Choroid plexus epithelial cell (primary cell): ENCODE measurements around the gene FKBP2.

Experiments
- DNase-seq: peaks from one replicate; pipeline ENCODE4 v3.0.0-alpha.2; 2010; ENCODE audit warnings: low read depth
- H3K4me3 ChIP-seq: 2 replicates; pipeline ENCODE4 v1.5.1; 2011; ENCODE audit warnings: low read depth, mild to moderate bottlenecking, control low read depth, low read length, moderate library complexity
- TF ChIP-seq, protein P1 (sequence below): conservative IDR thresholded peaks from 2 replicates; pipeline ENCODE4 v1.5.1; 2011; ENCODE audit warnings: low read depth, mild to moderate bottlenecking, control low read depth, inconsistent platforms, low read length, moderate library complexity

The FKBP2 gene

DNA sequence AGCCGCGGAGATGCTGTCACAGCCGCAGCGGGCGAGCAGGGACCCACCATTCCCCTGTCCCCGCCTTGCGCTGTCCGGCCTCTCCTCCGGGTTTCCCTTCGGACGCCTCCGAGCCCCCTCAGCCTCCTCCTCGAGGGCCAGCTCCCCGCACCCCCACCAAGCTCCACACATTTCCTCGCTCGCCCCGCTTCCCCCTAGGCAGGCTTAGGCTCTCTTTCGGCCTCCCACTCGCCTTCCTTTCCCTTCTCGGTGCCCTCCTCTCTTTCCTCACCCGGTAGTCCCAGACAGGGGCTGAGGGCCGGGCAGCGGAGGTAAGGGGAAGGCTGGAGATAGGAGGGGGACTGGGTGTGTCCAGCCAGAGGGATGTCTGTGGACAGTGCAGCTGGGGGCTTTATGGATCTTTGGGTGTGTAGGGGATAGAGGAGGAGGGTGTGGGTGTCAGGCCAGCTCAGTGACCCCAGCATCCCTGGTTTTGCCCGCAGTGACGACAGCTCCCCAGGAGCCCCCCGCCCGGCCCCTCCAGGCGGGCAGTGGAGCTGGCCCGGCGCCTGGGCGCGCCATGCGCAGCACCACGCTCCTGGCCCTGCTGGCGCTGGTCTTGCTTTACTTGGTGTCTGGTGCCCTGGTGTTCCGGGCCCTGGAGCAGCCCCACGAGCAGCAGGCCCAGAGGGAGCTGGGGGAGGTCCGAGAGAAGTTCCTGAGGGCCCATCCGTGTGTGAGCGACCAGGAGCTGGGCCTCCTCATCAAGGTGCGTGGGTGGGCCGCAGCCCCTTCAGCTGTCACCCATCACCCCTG lies 51.8 kb downstream of the FKBP2 start:
- TF ChIP-seq, protein P1, sequence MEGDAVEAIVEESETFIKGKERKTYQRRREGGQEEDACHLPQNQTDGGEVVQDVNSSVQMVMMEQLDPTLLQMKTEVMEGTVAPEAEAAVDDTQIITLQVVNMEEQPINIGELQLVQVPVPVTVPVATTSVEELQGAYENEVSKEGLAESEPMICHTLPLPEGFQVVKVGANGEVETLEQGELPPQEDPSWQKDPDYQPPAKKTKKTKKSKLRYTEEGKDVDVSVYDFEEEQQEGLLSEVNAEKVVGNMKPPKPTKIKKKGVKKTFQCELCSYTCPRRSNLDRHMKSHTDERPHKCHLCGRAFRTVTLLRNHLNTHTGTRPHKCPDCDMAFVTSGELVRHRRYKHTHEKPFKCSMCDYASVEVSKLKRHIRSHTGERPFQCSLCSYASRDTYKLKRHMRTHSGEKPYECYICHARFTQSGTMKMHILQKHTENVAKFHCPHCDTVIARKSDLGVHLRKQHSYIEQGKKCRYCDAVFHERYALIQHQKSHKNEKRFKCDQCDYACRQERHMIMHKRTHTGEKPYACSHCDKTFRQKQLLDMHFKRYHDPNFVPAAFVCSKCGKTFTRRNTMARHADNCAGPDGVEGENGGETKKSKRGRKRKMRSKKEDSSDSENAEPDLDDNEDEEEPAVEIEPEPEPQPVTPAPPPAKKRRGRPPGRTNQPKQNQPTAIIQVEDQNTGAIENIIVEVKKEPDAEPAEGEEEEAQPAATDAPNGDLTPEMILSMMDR, result no peak
- no peak for DNase-seq
- no peak overlapping the region for H3K4me3 ChIP-seq
